ENCODE results near the gene BMP4.
"Not testable (repeated sequence)": the region's sequence is repeated elsewhere in the genome, so short reads cannot be mapped to it uniquely, and the experiment has no call there.

The BMP4 gene

GRCh38 chr14:53956427-53957201 lies at the start of gene BMP4:
TSS of gene BMP4 (minus strand) at chr14:53956825. CDS start at chr14:53952222, 4,603 bp downstream.
- no peak for DNase-seq

GRCh38 chr14:54003064-54003463 lies 46.4 kb upstream of the BMP4 start:
- no peak for DNase-seq

- no peak for DNase-seq
These were observed 46.0 kb upstream of the BMP4 start for GRCh38 chr14:54002653-54003052.

- no peak for DNase-seq
These were observed 44.7 kb upstream of the BMP4 start for GRCh38 chr14:54001189-54001878.

GRCh38 chr14:54000341-54000811 lies 43.8 kb upstream of the BMP4 start:
- no peak for DNase-seq

- no peak for DNase-seq
These were observed 42.5 kb upstream of the BMP4 start for GRCh38 chr14:53999061-53999488.

- DNase-seq = no peak
These were observed 39.4 kb upstream of the BMP4 start for GRCh38 chr14:53996041-53996440.

GRCh38 chr14:53993920-53994607 lies 37.4 kb upstream of the BMP4 start:
- DNase-seq = no peak

- no peak for DNase-seq
These were observed 34.4 kb upstream of the BMP4 start for GRCh38 chr14:53990978-53991377.

GRCh38 chr14:53986718-53987117 lies 30.1 kb upstream of the BMP4 start:
- DNase-seq = not testable (repeated sequence)

- not testable (repeated sequence) for DNase-seq
These were observed 28.3 kb upstream of the BMP4 start for GRCh38 chr14:53984958-53985357.

- DNase-seq = no peak
These were observed 26.5 kb upstream of the BMP4 start for GRCh38 chr14:53983112-53983511.

- no peak for DNase-seq
These were observed 25.9 kb upstream of the BMP4 start for GRCh38 chr14:53982546-53982945.

- no peak for DNase-seq
These were observed 23.4 kb upstream of the BMP4 start for GRCh38 chr14:53979747-53980642.

GRCh38 chr14:53979113-53979681 lies 22.6 kb upstream of the BMP4 start:
- DNase-seq = no peak

- DNase-seq = no peak
These were observed 21.6 kb upstream of the BMP4 start for GRCh38 chr14:53978194-53978593.

- DNase-seq = no peak
These were observed 18.8 kb upstream of the BMP4 start for GRCh38 chr14:53975444-53975843.

GRCh38 chr14:53971521-53971920 lies 14.9 kb upstream of the BMP4 start:
- DNase-seq = no peak

GRCh38 chr14:53969326-53969725 lies 12.7 kb upstream of the BMP4 start:
- no peak for DNase-seq

GRCh38 chr14:53968726-53969125 lies 12.1 kb upstream of the BMP4 start:
- DNase-seq = no peak

- DNase-seq = no peak
These were observed 11.0 kb upstream of the BMP4 start for GRCh38 chr14:53967606-53968005.

GRCh38 chr14:53964249-53964648 lies 7.6 kb upstream of the BMP4 start:
- DNase-seq = no peak

Measured in activated naive CD4-positive, alpha-beta T cell treated with anti-CD3 and anti-CD28 coated beads, Interleukin-2, amount 50 U/mL, for 16 hours (primary cell).